Naive thymus-derived CD4-positive, alpha-beta T cell (primary cell): ENCODE data around the gene LGALS4. TPM values are rescaled to one million over a fixed set of nuclear protein-coding genes. Genes with fewer than 3 reads are reported as not detected.
"Not testable (repeated sequence)": the region's sequence is repeated elsewhere in the genome, so short reads cannot be mapped to it uniquely, and the experiment has no call there.

Source experiments
- ATAC-seq: fragments of 150-1000 bp; cut with Tn5 transposase; 2 replicates; pipeline ENCODE4 v1.10.0; 2021; ENCODE audit warnings: mild to moderate bottlenecking, moderate library complexity
- CTCF ChIA-PET: fragments of 350-600 bp; sonication (Branson Sonifier 250); formaldehyde crosslinking; loops from one replicate; lab custom pipeline; 2021; ENCODE audit warnings: antibody characterized with exemption; lab: Charles Lee
- POLR2A ChIA-PET: fragments of 350-600 bp; sonication (Branson Sonifier 250); formaldehyde crosslinking; loops from one replicate; lab custom pipeline; 2021; ENCODE audit warnings: antibody characterized with exemption, inconsistent platforms; lab: Charles Lee
- DNase-seq, 9 donors: peaks; one replicate each; pipeline versions ENCODE4 v3.0.0 to v3.0.0-alpha.2; 2020 to 2022; ENCODE audit warnings: mixed read lengths in 1 of 9
- H3K27ac ChIP-seq: one replicate; pipeline ENCODE4 v1.7.0; 2013; ENCODE audit warnings: mild to moderate bottlenecking, low read depth, low read length, moderate library complexity
- H3K27me3 ChIP-seq, 2 donors: one replicate each; pipeline ENCODE4 v1.7.0; 2013; ENCODE audit warnings: low read length in 2 of 2, mild to moderate bottlenecking in 2 of 2, moderate library complexity in 2 of 2; ENCODE audit not compliant: control insufficient read depth in 2 of 2, insufficient read depth in 2 of 2
- H3K36me3 ChIP-seq, 3 experiments: 1 replicate in 2 of 3; 2 replicates in 1 of 3; pipeline ENCODE4 v1.7.0; 2013; ENCODE audit warnings: low read length in 3 of 3, mild to moderate bottlenecking in 3 of 3, moderate library complexity in 1 of 3; ENCODE audit not compliant: insufficient read depth in 3 of 3, control insufficient read depth in 2 of 3
- H3K4me1 ChIP-seq, 2 donors: one replicate each; pipeline ENCODE4 v1.7.0; 2013; ENCODE audit warnings: low read length in 2 of 2, mild to moderate bottlenecking in 2 of 2, moderate library complexity in 1 of 2; ENCODE audit not compliant: control insufficient read depth in 2 of 2, insufficient read depth in 2 of 2
- H3K4me3 ChIP-seq: 2 replicates; pipeline ENCODE4 v1.7.0; 2013; ENCODE audit warnings: mild to moderate bottlenecking, low read length
- H3K9me3 ChIP-seq, 3 experiments: 1 replicate in 2 of 3; 2 replicates in 1 of 3; pipeline ENCODE4 v1.7.0; 2013; ENCODE audit warnings: low read length in 3 of 3; ENCODE audit not compliant: control insufficient read depth in 2 of 3
- H3K27ac Mint-ChIP-seq, 9 donors: one replicate each; pipeline ENCODE4 v1.8.0; 2020 to 2022; ENCODE audit warnings: mixed read lengths in 9 of 9, mild to moderate bottlenecking in 8 of 9, moderate library complexity in 5 of 9, inconsistent platforms in 2 of 9
- H3K27me3 Mint-ChIP-seq, 5 donors: one replicate each; pipeline ENCODE4 v1.8.0; 2021 to 2022; ENCODE audit warnings: mixed read lengths in 5 of 5, mild to moderate bottlenecking in 1 of 5
- H3K36me3 Mint-ChIP-seq, 5 donors: one replicate each; pipeline ENCODE4 v1.8.0; 2020 to 2022; ENCODE audit warnings: mixed read lengths in 5 of 5, mild to moderate bottlenecking in 3 of 5, inconsistent platforms in 1 of 5
- H3K4me1 Mint-ChIP-seq, 7 donors: one replicate each; pipeline ENCODE4 v1.8.0; 2020 to 2022; ENCODE audit warnings: mixed read lengths in 7 of 7, mild to moderate bottlenecking in 3 of 7, inconsistent platforms in 1 of 7
- H3K4me3 Mint-ChIP-seq, 10 donors: one replicate each; pipeline ENCODE4 v1.8.0; 2020 to 2022; ENCODE audit warnings: mild to moderate bottlenecking in 10 of 10, mixed read lengths in 10 of 10, moderate library complexity in 6 of 10, inconsistent platforms in 2 of 10
- H3K9me3 Mint-ChIP-seq, 11 donors: one replicate each; pipeline ENCODE4 v1.8.0; 2020 to 2022; ENCODE audit warnings: mixed read lengths in 11 of 11, mild to moderate bottlenecking in 4 of 11, inconsistent platforms in 1 of 11, moderate library complexity in 1 of 11
- intact Hi-C, 2 donors: fragments of 100-400 bp; cut with micrococcal nuclease; formaldehyde crosslinking; loops; one replicate each; pipeline ENCODE4 v1.15.1; 2023
- polyA plus RNA-seq, 2 donors: library from polyadenylated mRNA; unstranded; fragments of 300-500 nt; fragmentation: Illumina TruSeq; gene quantifications; one replicate each; pipeline ENCODE4 v1.2.3, GENCODE V29; 2021
- total RNA-seq, 6 experiments: library from RNA in 5 of 6; stranded (reverse) in 5 of 6; gene quantifications; 1 replicate in 5 of 6; 2 replicates in 1 of 6; pipeline ENCODE4 v1.2.3 and lab custom pipeline; 2021 to 2026

Gene LGALS4, protein sequence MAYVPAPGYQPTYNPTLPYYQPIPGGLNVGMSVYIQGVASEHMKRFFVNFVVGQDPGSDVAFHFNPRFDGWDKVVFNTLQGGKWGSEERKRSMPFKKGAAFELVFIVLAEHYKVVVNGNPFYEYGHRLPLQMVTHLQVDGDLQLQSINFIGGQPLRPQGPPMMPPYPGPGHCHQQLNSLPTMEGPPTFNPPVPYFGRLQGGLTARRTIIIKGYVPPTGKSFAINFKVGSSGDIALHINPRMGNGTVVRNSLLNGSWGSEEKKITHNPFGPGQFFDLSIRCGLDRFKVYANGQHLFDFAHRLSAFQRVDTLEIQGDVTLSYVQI
- total RNA-seq (1 to 10 TPM; 2.3 to 9.8 (median 7.2) TPM), polyA plus RNA-seq (under 1 TPM; 0.13 to 0.31 TPM), total RNA-seq (lab: John Stamatoyannopoulos, UW) (2.6 reads per million, percentile 13 among the genes with 10 or more reads in this experiment)

DNA sequence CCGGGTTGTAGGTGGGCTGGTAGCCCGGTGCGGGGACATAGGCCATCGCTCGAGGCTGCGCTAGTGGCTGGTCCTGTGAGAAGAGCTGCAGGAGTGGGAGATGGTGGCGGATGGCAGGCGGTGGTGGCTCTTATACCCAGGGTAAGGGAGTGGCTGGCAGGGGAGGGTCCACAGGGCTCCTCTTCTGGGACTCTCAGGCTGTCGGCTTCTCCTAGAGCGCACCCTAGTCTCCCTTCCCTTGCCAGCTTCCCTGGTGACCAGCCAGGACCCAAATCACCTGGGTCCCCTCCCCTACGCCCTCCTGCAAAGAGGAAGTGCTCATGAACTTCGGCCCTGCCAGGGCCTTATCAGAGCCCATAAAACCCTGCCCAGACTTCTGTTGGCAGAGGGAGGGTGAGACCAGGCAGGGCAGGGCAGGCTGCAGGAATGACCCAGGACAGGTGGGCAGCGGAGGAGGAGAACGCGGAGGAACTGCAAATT, at the start of gene LGALS4:
Gene LGALS4 (minus strand): TSS at position 105 of the 480 bp plus-strand sequence. CDS start 59 bp downstream, at position 46.
- H3K4me1 Mint-ChIP-seq, result peaks cover 0 to 4% (median 0%) of the 10 kb centered on the region in 7 donors
- peak within 1 kb of the TSS in 2 of 9 donors; percentile 9 to 14 for H3K27ac Mint-ChIP-seq
- ATAC-seq (no peak), DNase-seq (no peak)
- Histone ChIP-seq H3K27me3 (no peaks in the 10 kb centered on the region), H3K4me1 (no peaks in the 10 kb centered on the region), H3K4me3 (no peak within 1 kb of the TSS), H3K27ac (no peak within 1 kb of the TSS), H3K36me3 (peaks cover 4 to 30% (median 17%) of the 10 kb centered on the region in 3 experiments), H3K9me3 (no peaks in the 10 kb centered on the region)
- ChIA-PET POLR2A (interaction anchor here (1.0 kb wide), 1 partner anchor 36 kb away, joined by 5 read pairs; no protein-coding TSS in a partner anchor), CTCF (no interaction called here)
- no peaks in the 10 kb centered on the region for H3K9me3 Mint-ChIP-seq
- H3K4me3 Mint-ChIP-seq, result no peak within 1 kb of the TSS
- intact Hi-C loops, result no loop called here
- peaks cover 0 to 13% (median 7%) of the 10 kb centered on the region in 5 donors for H3K36me3 Mint-ChIP-seq
- H3K27me3 Mint-ChIP-seq, result no peaks in the 10 kb centered on the region

DNA sequence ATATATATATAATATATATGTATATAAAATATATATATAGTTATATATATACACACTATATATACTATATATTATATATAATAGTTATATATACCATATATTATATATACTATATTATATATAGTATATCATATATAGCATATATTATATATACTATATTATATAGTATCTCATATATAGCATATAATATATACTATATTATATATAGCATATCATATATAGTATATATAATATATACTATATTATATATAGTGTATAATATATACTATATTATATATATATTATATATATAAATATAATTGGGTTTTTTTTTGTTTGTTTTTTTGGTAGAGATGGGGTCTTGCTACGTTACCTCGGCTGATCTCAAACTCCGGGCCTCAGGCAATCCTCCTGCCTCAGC, 48.6 kb upstream of the LGALS4 start:
- peaks cover 0 to 14% (median 0%) of the 10 kb centered on the region in 5 donors for H3K36me3 Mint-ChIP-seq
- ChIA-PET POLR2A (interaction anchor here (0.6 to 3.1 kb wide), 5 partner anchors 8 to 26 kb away, joined by 3 to 13 read pairs (median 4); partner anchors contain the start of gene RINL), CTCF (interaction anchor here (1.4 kb wide), 3 partner anchors 8 to 29 kb away, joined by 3 to 4 read pairs (median 4); no protein-coding TSS in a partner anchor)
- intact Hi-C loops, result no loop called here
- no peak overlapping the region for H3K4me3 ChIP-seq
- no peak overlapping the region for H3K27ac ChIP-seq
- DNase-seq (no peak), ATAC-seq (no peak)
- no peaks in the 10 kb centered on the region for H3K27me3 ChIP-seq
- peaks cover 0 to 2% (median 0%) of the 10 kb centered on the region in 5 donors for H3K27me3 Mint-ChIP-seq
- H3K4me1 ChIP-seq, result peaks cover 32 to 33% of the 10 kb centered on the region in 2 donors
- no peaks in the 10 kb centered on the region for H3K9me3 ChIP-seq
- H3K4me3 Mint-ChIP-seq, result no peak overlapping the region
- H3K36me3 ChIP-seq, result no peaks in the 10 kb centered on the region
- peaks cover 0 to 3% (median 0%) of the 10 kb centered on the region in 11 donors for H3K9me3 Mint-ChIP-seq
- no peak overlapping the region for H3K27ac Mint-ChIP-seq
- H3K4me1 Mint-ChIP-seq, result peaks cover 28 to 51% (median 48%) of the 10 kb centered on the region in 7 donors

DNA sequence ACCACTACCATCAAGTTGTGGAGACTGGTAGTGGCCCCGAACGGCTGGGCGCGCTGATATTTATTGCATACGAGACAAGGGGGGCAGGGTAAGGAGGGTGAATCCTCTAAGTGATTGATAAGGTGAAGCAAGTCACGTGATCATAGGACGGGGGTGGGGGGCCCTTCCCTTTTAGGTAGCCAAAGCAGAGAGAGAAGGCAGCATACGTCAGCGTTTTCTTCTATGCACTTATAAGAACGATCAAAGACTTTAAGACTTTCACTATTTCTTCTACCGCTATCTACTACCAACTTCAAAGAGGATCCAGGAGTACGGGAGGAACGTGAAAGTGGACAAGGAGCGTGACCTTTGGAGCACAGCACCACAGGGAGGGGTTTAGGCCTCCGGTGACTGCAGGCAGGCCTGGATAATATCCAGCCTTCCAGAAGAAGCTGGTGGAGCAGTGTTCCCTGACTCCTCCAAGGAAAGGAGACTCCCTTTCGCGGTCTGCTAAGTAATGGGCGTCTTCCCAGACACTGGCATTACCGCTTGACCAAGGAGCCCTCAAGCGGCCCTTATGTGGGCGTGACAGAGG, 47.0 kb upstream of the LGALS4 start:
- H3K9me3 ChIP-seq, ATAC-seq, H3K4me3 Mint-ChIP-seq, DNase-seq, H3K27me3 ChIP-seq, intact Hi-C loops, H3K36me3 ChIP-seq, H3K27me3 Mint-ChIP-seq, H3K27ac ChIP-seq, H3K36me3 Mint-ChIP-seq, H3K4me3 ChIP-seq, H3K9me3 Mint-ChIP-seq: not testable (repeated sequence)
- ChIA-PET CTCF (interaction anchor here (0.5 to 1.4 kb wide), 2 partner anchors 9 to 209 kb away, joined by 3 to 4 read pairs; no protein-coding TSS in a partner anchor), POLR2A (interaction anchor here (1.5 to 1.8 kb wide), 3 partner anchors 8 to 10 kb away, joined by 4 to 5 read pairs (median 5); no protein-coding TSS in a partner anchor)
- Mint-ChIP-seq H3K27ac (peak overlapping the region in 1 of 9 donors; percentile 27), H3K4me1 (peaks cover 12 to 41% (median 33%) of the 10 kb centered on the region in 7 donors)
- H3K4me1 ChIP-seq, result peaks cover 18 to 19% of the 10 kb centered on the region in 2 donors

DNA sequence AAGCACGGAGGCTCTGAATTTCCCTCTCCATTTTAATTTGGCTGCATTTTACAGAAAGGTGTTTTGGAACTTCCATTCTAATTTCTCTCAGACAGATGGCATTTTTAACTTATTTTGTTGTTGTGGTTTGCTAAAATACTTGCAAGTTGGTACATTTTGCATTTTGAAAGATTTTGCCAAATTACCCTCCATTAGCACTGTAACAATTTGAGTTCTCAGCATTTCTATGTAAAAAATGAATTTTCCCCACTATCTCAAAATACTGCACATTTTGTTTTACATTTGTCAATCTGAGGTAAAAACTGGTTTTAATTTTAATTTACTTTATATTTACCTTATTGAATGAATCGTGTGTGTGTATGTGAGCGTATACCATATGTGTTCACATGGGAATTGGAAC, 44.1 kb upstream of the LGALS4 start:
- no peaks in the 10 kb centered on the region for H3K36me3 ChIP-seq
- no peak for DNase-seq
- peaks cover 17 to 18% of the 10 kb centered on the region in 2 donors for H3K4me1 ChIP-seq
- Mint-ChIP-seq H3K4me1 (peaks cover 6 to 40% (median 30%) of the 10 kb centered on the region in 7 donors), H3K9me3 (peaks cover 0 to 2% (median 0%) of the 10 kb centered on the region in 11 donors), H3K27ac (peak overlapping the region in 8 of 9 donors; percentile 47 to 97 (median 84)), H3K36me3 (peaks cover 0 to 1% (median 0%) of the 10 kb centered on the region in 5 donors), H3K27me3 (peaks cover 0 to 2% (median 0%) of the 10 kb centered on the region in 5 donors), H3K4me3 (peak overlapping the region in 9 of 10 donors; percentile 8 to 85 (median 69))
- H3K4me3 ChIP-seq, result no peak overlapping the region
- intact Hi-C loops, result loop anchor here in 1 of 2 donors (1.0 kb wide), 1 partner anchor 13 kb away; no protein-coding TSS in a partner anchor
- H3K27ac ChIP-seq, result peak overlapping the region; percentile 62
- ChIA-PET POLR2A (interaction anchor here (0.6 to 2.1 kb wide), 8 partner anchors 8 to 87 kb away, joined by 3 to 13 read pairs (median 6); partner anchors contain the start of genes ECH1, HNRNPL and RINL), CTCF (interaction anchor here (0.7 to 1.4 kb wide), 2 partner anchors 11 to 21 kb away, joined by 3 to 4 read pairs; partner anchors contain the start of gene RINL)
- no peaks in the 10 kb centered on the region for H3K27me3 ChIP-seq
- ATAC-seq, result no peak
- H3K9me3 ChIP-seq, result no peaks in the 10 kb centered on the region

DNA sequence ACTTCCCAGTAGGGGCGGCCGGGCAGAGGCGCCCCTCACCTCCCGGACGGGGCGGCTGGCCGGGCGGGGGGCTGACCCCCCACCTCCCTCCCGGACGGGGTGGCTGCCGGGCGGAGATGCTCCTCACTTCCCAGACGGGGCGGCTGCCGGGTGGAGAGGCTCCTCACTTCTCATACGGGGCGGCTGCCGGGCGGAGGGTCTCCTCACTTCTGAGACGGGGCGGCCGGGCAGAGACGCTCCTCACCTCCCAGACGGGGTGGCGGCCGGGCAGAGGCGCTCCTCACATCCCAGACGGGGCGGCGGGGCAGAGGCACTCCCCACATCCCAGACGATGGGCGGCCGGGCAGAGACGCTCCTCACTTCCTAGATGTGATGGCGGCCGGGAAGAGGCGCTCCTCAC, 43.0 kb upstream of the LGALS4 start:
- H3K4me1 ChIP-seq, result peaks cover 17 to 18% of the 10 kb centered on the region in 2 donors
- H3K4me3 ChIP-seq, H3K36me3 ChIP-seq, H3K27me3 ChIP-seq, CTCF ChIA-PET, H3K27me3 Mint-ChIP-seq, H3K9me3 Mint-ChIP-seq, H3K9me3 ChIP-seq, H3K27ac ChIP-seq, DNase-seq, H3K27ac Mint-ChIP-seq, H3K4me3 Mint-ChIP-seq, ATAC-seq, POLR2A ChIA-PET, intact Hi-C loops, H3K36me3 Mint-ChIP-seq: not testable (repeated sequence)
- peaks cover 6 to 45% (median 30%) of the 10 kb centered on the region in 7 donors for H3K4me1 Mint-ChIP-seq

DNA sequence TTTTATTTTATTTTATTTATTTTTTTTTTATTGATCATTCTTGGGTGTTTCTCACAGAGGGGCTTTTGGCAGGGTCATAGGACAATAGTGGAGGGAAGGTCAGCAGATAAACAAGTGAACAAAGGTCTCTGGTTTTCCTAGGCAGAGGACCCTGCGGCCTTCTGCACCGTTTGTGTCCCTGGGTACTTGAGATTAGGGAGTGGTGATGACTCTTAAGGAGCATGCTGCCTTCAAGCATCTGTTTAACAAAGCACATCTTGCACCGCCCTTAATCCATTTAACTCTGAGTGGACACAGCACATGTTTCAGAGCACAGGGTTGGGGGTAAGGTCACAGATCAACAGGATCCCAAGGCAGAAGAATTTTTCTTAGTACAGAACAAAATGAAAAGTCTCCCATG, 42.2 kb upstream of the LGALS4 start:
- H3K9me3 Mint-ChIP-seq, H3K9me3 ChIP-seq, H3K27me3 ChIP-seq, H3K27ac ChIP-seq, H3K4me3 Mint-ChIP-seq, POLR2A ChIA-PET, H3K4me3 ChIP-seq, ATAC-seq, H3K36me3 ChIP-seq, H3K36me3 Mint-ChIP-seq, H3K27me3 Mint-ChIP-seq, CTCF ChIA-PET: not testable (repeated sequence)
- peaks cover 17 to 18% of the 10 kb centered on the region in 2 donors for H3K4me1 ChIP-seq
- intact Hi-C loops, result loop anchor here (5.0 kb wide), 3 partner anchors 238 to 1432 kb away; partner anchors contain the start of genes AKT2 (in 1 of the 2), EIF3K (in 1 of the 2), MAP4K1 (in 1 of the 2) and SAMD4B (in 1 of the 2)
- Mint-ChIP-seq H3K27ac (peak overlapping the region in 1 of 9 donors; percentile 51), H3K4me1 (peaks cover 6 to 49% (median 30%) of the 10 kb centered on the region in 7 donors)
- peak in 1 of 9 donors; percentile 3 for DNase-seq
